Body of pancreas (tissue), 4 donors: ENCODE measurements around the gene CFAP92. TPM values are rescaled to one million over a fixed set of nuclear protein-coding genes. Genes with fewer than 3 reads are reported as not detected.

Experiments used
- ATAC-seq: fragments of 150-250 bp; one replicate; pipeline ENCODE4 v1.9.1; 2016
- DNase-seq, 4 donors: peaks; one replicate each; pipeline ENCODE4 v3.0.0-alpha.2; 2019
- H3K27ac ChIP-seq, 4 donors: fragments of 200-600 bp; sonication (generic); 1 replicate in 3 of 4; 2 replicates in 1 of 4; pipeline versions ENCODE4 v1.5.1 to v1.6.1; 2016 to 2019; ENCODE audit warnings: mild to moderate bottlenecking in 1 of 4, mixed read lengths in 1 of 4, moderate library complexity in 1 of 4
- H3K27me3 ChIP-seq, 2 donors: fragments of 200-600 bp; sonication (generic); one replicate each; pipeline ENCODE4 v1.6.0; 2016; ENCODE audit warnings: mild to moderate bottlenecking in 1 of 2
- H3K36me3 ChIP-seq, 2 donors: fragments of 200-600 bp; sonication (generic); replicated peaks in 1 of 2; 2 replicates each; pipeline ENCODE4 v1.5.1; 2016; ENCODE audit warnings: low read depth in 2 of 2; ENCODE audit not compliant: insufficient read depth in 1 of 2
- H3K4me1 ChIP-seq: fragments of 200-600 bp; sonication (generic); one replicate; pipeline ENCODE4 v1.6.0; 2016
- H3K4me3 ChIP-seq, 2 donors: fragments of 200-600 bp; sonication (generic); 1 replicate in 1 of 2; 2 replicates in 1 of 2; pipeline ENCODE4 v1.5.1; 2016 to 2019
- H3K9me3 ChIP-seq, 3 donors: fragments of 200-600 bp; sonication (generic); 1 replicate in 2 of 3; 2 replicates in 1 of 3; pipeline ENCODE4 v1.5.1; 2016
- CTCF ChIP-seq, 7 experiments: fragments of 450-650 bp in 4 of 7; fragments of 200-600 bp in 3 of 7; sonication (generic) in 3 of 7; IDR thresholded peaks; one replicate each; pipeline ENCODE4 v1.5.1; 2016 to 2019; ENCODE audit warnings: antibody characterized with exemption in 7 of 7
- POLR2A ChIP-seq, 3 donors: fragments of 450-650 bp; IDR thresholded peaks; one replicate each; pipeline ENCODE4 v1.6.1; 2016; ENCODE audit warnings: antibody characterized with exemption in 3 of 3, mild to moderate bottlenecking in 2 of 3
- WGBS, 2 donors: methylation state at CpG; one replicate each; pipeline ENCODE4 v1.1.5; 2017; 5-methylcytosine and 5-hydroxymethylcytosine counted together
- intact Hi-C: fragments of 100-400 bp; cut with DNase I; formaldehyde crosslinking; loops from one replicate; pipeline ENCODE4 v1.15.1; 2023
- total RNA-seq, 2 donors: library from RNA; depleted of rRNA; stranded (reverse); fragments of >200 nt; gene quantifications; one replicate each; pipeline ENCODE4 v1.1.0, GENCODE V29; 2016

Gene CFAP92
- total RNA-seq, 2 donors from 2014 or later: not detected

GRCh38 chr3:128935922-128936321 lies 58.0 kb downstream of the CFAP92 start:
- H3K9me3 ChIP-seq: no peaks in the 10 kb centered on the region
- intact Hi-C loops: no loop called here
- no peaks in the 10 kb centered on the region for H3K27me3 ChIP-seq
- H3K27ac ChIP-seq: no peak overlapping the region
- no peaks in the 10 kb centered on the region for H3K4me1 ChIP-seq
- DNase-seq (no peak), ATAC-seq (no peak)
- whole genome bisulfite sequencing, 2 donors: 45% methylated on average over 2 of the region's 2 CpGs; no CpG with 5 or more reads in 1 of the 2 donors
- H3K36me3 ChIP-seq: no peaks in the 10 kb centered on the region
- H3K4me3 ChIP-seq: no peak overlapping the region
- no peak for TF ChIP-seq CTCF (IDR thresholded peaks at IDR 0.05)
- TF ChIP-seq POLR2A (IDR thresholded peaks at IDR 0.05): no peak

- 79 to 80% methylated on average over 2 of the region's 2 CpGs for WGBS, 2 donors
- Histone ChIP-seq H3K36me3 (no peaks in the 10 kb centered on the region), H3K27ac (no peak overlapping the region), H3K27me3 (no peaks in the 10 kb centered on the region), H3K4me3 (no peak overlapping the region), H3K4me1 (no peaks in the 10 kb centered on the region), H3K9me3 (no peaks in the 10 kb centered on the region)
- TF ChIP-seq POLR2A (IDR thresholded peaks at IDR 0.05): no peak
- no peak for TF ChIP-seq CTCF (IDR thresholded peaks at IDR 0.05)
- DNase-seq: no peak
- ATAC-seq: no peak
- intact Hi-C loops: no loop called here
Measured at GRCh38 chr3:128933922-128934253, 60.0 kb downstream of the CFAP92 start.

- Histone ChIP-seq H3K27ac (no peak overlapping the region), H3K27me3 (no peaks in the 10 kb centered on the region), H3K4me1 (no peaks in the 10 kb centered on the region), H3K36me3 (no peaks in the 10 kb centered on the region), H3K9me3 (no peaks in the 10 kb centered on the region), H3K4me3 (no peak overlapping the region)
- intact Hi-C loops: no loop called here
- WGBS, 2 donors: 66% methylated on average over 9 of the region's 9 CpGs
- DNase-seq (no peak), ATAC-seq (no peak)
- TF ChIP-seq POLR2A (IDR thresholded peaks at IDR 0.05): no peak
- no peak for TF ChIP-seq CTCF (IDR thresholded peaks at IDR 0.05)
Measured at GRCh38 chr3:128933213-128933921, 60.5 kb downstream of the CFAP92 start.

- no peak overlapping the region for H3K4me3 ChIP-seq
- H3K4me1 ChIP-seq: no peaks in the 10 kb centered on the region
- H3K27ac ChIP-seq: no peak overlapping the region
- H3K27me3 ChIP-seq: no peaks in the 10 kb centered on the region
- DNase-seq (no peak), ATAC-seq (no peak)
- no peaks in the 10 kb centered on the region for H3K36me3 ChIP-seq
- no peaks in the 10 kb centered on the region for H3K9me3 ChIP-seq
- intact Hi-C loops: no loop called here
- TF ChIP-seq POLR2A (IDR thresholded peaks at IDR 0.05) (no peak), CTCF (IDR thresholded peaks at IDR 0.05) (no peak)
- 40 to 69% methylated on average over 2 to 11 of the region's 12 CpGs for WGBS, 2 donors
Measured at GRCh38 chr3:128932516-128933212, 61.2 kb downstream of the CFAP92 start.

GRCh38 chr3:128931046-128931445 lies 62.8 kb downstream of the CFAP92 start:
- Histone ChIP-seq H3K36me3 (no peaks in the 10 kb centered on the region), H3K9me3 (no peaks in the 10 kb centered on the region), H3K27me3 (no peaks in the 10 kb centered on the region), H3K4me3 (no peak overlapping the region), H3K27ac (no peak overlapping the region), H3K4me1 (no peaks in the 10 kb centered on the region)
- WGBS, 2 donors: 74 to 81% methylated on average over 8 to 10 of the region's 10 CpGs
- TF ChIP-seq CTCF (IDR thresholded peaks at IDR 0.05) (no peak), POLR2A (IDR thresholded peaks at IDR 0.05) (no peak)
- intact Hi-C loops: no loop called here
- no peak for DNase-seq
- no peak for ATAC-seq
